Loucy (cell line): ENCODE measurements around the gene IARS2.

Source experiments
- H2AFZ ChIP-seq: fragments of 200-600 bp; sonication (generic); 2 replicates; pipeline ENCODE4 v1.6.0; 2016; ENCODE audit warnings: antibody characterized with exemption, mild to moderate bottlenecking, low read length, moderate library complexity
- H3F3A ChIP-seq: fragments of 200-600 bp; 2 replicates; pipeline ENCODE4 v1.6.0; 2016; ENCODE audit warnings: antibody characterized with exemption, low read depth, mild to moderate bottlenecking
- H3K27me3 ChIP-seq: fragments of 200-600 bp; sonication (generic); 2 replicates; pipeline ENCODE4 v1.6.1; 2014; ENCODE audit warnings: low read length, mild to moderate bottlenecking; ENCODE audit not compliant: insufficient read depth, poor library complexity, severe bottlenecking
- H3K36me3 ChIP-seq: fragments of 200-600 bp; sonication (generic); 2 replicates; pipeline ENCODE4 v1.6.1; 2016; ENCODE audit warnings: low read length; ENCODE audit not compliant: insufficient read depth
- H3K4me1 ChIP-seq: fragments of 200-600 bp; sonication (generic); 2 replicates; pipeline ENCODE4 v1.5.1; 2014; ENCODE audit warnings: low read length, mild to moderate bottlenecking; ENCODE audit not compliant: insufficient read depth, poor library complexity, severe bottlenecking
- H3K4me2 ChIP-seq: fragments of 200-600 bp; sonication (generic); 2 replicates; pipeline ENCODE4 v1.6.0; 2014; ENCODE audit warnings: antibody characterized with exemption, low read length, low read depth, mild to moderate bottlenecking; ENCODE audit not compliant: poor library complexity, severe bottlenecking
- H3K4me3 ChIP-seq: fragments of 200-600 bp; sonication (generic); 2 replicates; pipeline ENCODE4 v1.5.1; 2014; ENCODE audit warnings: low read length, mild to moderate bottlenecking, mixed read lengths; ENCODE audit not compliant: poor library complexity, severe bottlenecking
- H3K79me2 ChIP-seq: fragments of 200-600 bp; sonication (generic); 2 replicates; pipeline ENCODE4 v1.6.1; 2014; ENCODE audit warnings: low read length; ENCODE audit not compliant: insufficient read depth
- H3K9ac ChIP-seq: fragments of 200-600 bp; sonication (generic); 2 replicates; pipeline ENCODE4 v1.6.0; 2014; ENCODE audit warnings: mild to moderate bottlenecking, low read depth, low read length, moderate library complexity; ENCODE audit not compliant: poor library complexity, severe bottlenecking
- H3K9me2 ChIP-seq: fragments of 200-600 bp; sonication (generic); replicated peaks from 2 replicates; pipeline ENCODE4 v1.6.1; 2016; ENCODE audit warnings: low read depth, low read length, mixed read lengths
- H3K9me3 ChIP-seq: fragments of 200-600 bp; sonication (generic); 2 replicates; pipeline ENCODE4 v1.6.1; 2014; ENCODE audit warnings: mild to moderate bottlenecking, antibody characterized with exemption, low read length, low read depth; ENCODE audit not compliant: insufficient read depth
- H4K20me1 ChIP-seq: fragments of 200-600 bp; sonication (generic); 2 replicates; pipeline ENCODE4 v1.6.0; 2014; ENCODE audit warnings: antibody characterized with exemption, low read length, mild to moderate bottlenecking; ENCODE audit not compliant: insufficient read depth, poor library complexity, severe bottlenecking
- CTCF ChIP-seq: fragments of 200-600 bp; sonication (generic); conservative IDR thresholded peaks from 2 replicates; pipeline ENCODE4 v1.5.1; 2014; ENCODE audit warnings: mild to moderate bottlenecking, antibody characterized with exemption, low read length
- EZH2phosphoT487 ChIP-seq: fragments of 200-600 bp; IDR thresholded peaks from 2 replicates; pipeline ENCODE4 v1.6.1; 2018; ENCODE audit warnings: antibody characterized with exemption, mild to moderate bottlenecking, moderate library complexity, borderline replicate concordance

Gene IARS2

GRCh38 chr1:220129479-220130210 lies 35.7 kb downstream of the IARS2 start:
- H3K9ac ChIP-seq = no peak overlapping the region
- no peaks in the 10 kb centered on the region for H3K9me2 ChIP-seq
- H3K36me3 ChIP-seq = peaks cover 56% of the 10 kb centered on the region
- H4K20me1 ChIP-seq = no peaks in the 10 kb centered on the region
- H3K9me3 ChIP-seq = no peaks in the 10 kb centered on the region
- H3K27me3 ChIP-seq = no peaks in the 10 kb centered on the region
- no peak overlapping the region for H3K4me3 ChIP-seq
- no peak overlapping the region for H2AFZ ChIP-seq
- no peaks in the 10 kb centered on the region for H3K79me2 ChIP-seq
- H3K4me2 ChIP-seq = no peak overlapping the region
- TF ChIP-seq EZH2phosphoT487 (no peak), CTCF (no peak)
- no peaks in the 10 kb centered on the region for H3F3A ChIP-seq
- H3K4me1 ChIP-seq = no peaks in the 10 kb centered on the region

- Histone ChIP-seq H3K27me3 (no peaks in the 10 kb centered on the region), H3K36me3 (peaks cover 53% of the 10 kb centered on the region; the same call in 1 of the 2 replicates), H2AFZ (no peak overlapping the region), H4K20me1 (no peaks in the 10 kb centered on the region), H3K79me2 (no peaks in the 10 kb centered on the region), H3K4me2 (no peak overlapping the region), H3K9me2 (no peaks in the 10 kb centered on the region), H3K9ac (no peak overlapping the region), H3K4me1 (peaks cover 14% of the 10 kb centered on the region), H3F3A (no peaks in the 10 kb centered on the region), H3K9me3 (no peaks in the 10 kb centered on the region), H3K4me3 (no peak overlapping the region)
- TF ChIP-seq EZH2phosphoT487 (no peak), CTCF (no peak)
Measured at GRCh38 chr1:220135755-220136154, 41.8 kb downstream of the IARS2 start.

GRCh38 chr1:220137019-220137786 lies 43.3 kb downstream of the IARS2 start:
- peak overlapping the region; percentile 37 for H3K4me3 ChIP-seq
- no peaks in the 10 kb centered on the region for H4K20me1 ChIP-seq
- no peaks in the 10 kb centered on the region for H3F3A ChIP-seq
- H2AFZ ChIP-seq = no peak overlapping the region
- no peaks in the 10 kb centered on the region for H3K9me3 ChIP-seq
- H3K4me2 ChIP-seq = peak overlapping the region; percentile 59
- H3K36me3 ChIP-seq = peaks cover 66% of the 10 kb centered on the region
- no peaks in the 10 kb centered on the region for H3K27me3 ChIP-seq
- no peaks in the 10 kb centered on the region for H3K9me2 ChIP-seq
- peaks cover 14% of the 10 kb centered on the region for H3K4me1 ChIP-seq
- H3K79me2 ChIP-seq = no peaks in the 10 kb centered on the region
- peak overlapping the region; percentile 22 for H3K9ac ChIP-seq
- TF ChIP-seq CTCF (no peak), EZH2phosphoT487 (no peak)
